SU-DHL-6 (cell line): ENCODE data around the gene UBR4.

Experiments
- H2AFZ ChIP-seq: fragments of 200-600 bp; sonication (generic); 2 replicates; pipeline ENCODE4 v1.6.1; 2014; ENCODE audit warnings: low read depth, mild to moderate bottlenecking, moderate library complexity, mixed read lengths, antibody characterized with exemption, low read length; ENCODE audit not compliant: severe bottlenecking
- H3F3A ChIP-seq: fragments of 200-600 bp; shearing (Covaris generic); 2 replicates; pipeline ENCODE4 v1.6.0; 2016; ENCODE audit warnings: antibody characterized with exemption, mild to moderate bottlenecking; ENCODE audit not compliant: insufficient read depth
- H3K27ac ChIP-seq: fragments of 200-600 bp; sonication (generic); 2 replicates; pipeline ENCODE4 v1.5.1; 2016; ENCODE audit warnings: low read depth, mild to moderate bottlenecking, low read length, moderate library complexity, mixed read lengths
- H3K27me3 ChIP-seq: fragments of 200-600 bp; sonication (generic), shearing (Covaris generic); 2 replicates; pipeline ENCODE4 v1.6.0; 2014; ENCODE audit warnings: mild to moderate bottlenecking, low read length
- H3K36me3 ChIP-seq: fragments of 200-600 bp; sonication (generic); 2 replicates; pipeline ENCODE4 v1.6.1; 2014; ENCODE audit warnings: mild to moderate bottlenecking, low read length, mixed read lengths
- H3K4me2 ChIP-seq: fragments of 300-600, 200-600 bp; shearing (Covaris generic), sonication (generic); 2 replicates; pipeline ENCODE4 v1.6.0; 2014; ENCODE audit warnings: low read length, low read depth, mild to moderate bottlenecking; ENCODE audit not compliant: poor library complexity, severe bottlenecking
- H3K4me3 ChIP-seq: fragments of 200-600 bp; sonication (generic); 2 replicates; pipeline ENCODE4 v1.5.1; 2014; ENCODE audit warnings: antibody characterized with exemption, low read length, mild to moderate bottlenecking, mixed read lengths; ENCODE audit not compliant: insufficient read depth, poor library complexity, severe bottlenecking
- H3K79me2 ChIP-seq: fragments of 200-600 bp; sonication (generic); 2 replicates; pipeline ENCODE4 v1.6.1; 2014; ENCODE audit warnings: mild to moderate bottlenecking, low read length, moderate library complexity; ENCODE audit not compliant: insufficient read depth
- H3K9ac ChIP-seq: fragments of 200-600 bp; sonication (generic); 2 replicates; pipeline ENCODE4 v1.7.0; 2014; ENCODE audit warnings: mild to moderate bottlenecking, low read length
- H3K9me2 ChIP-seq: fragments of 200-600 bp; sonication (generic); replicated peaks from 2 replicates; pipeline ENCODE4 v1.6.1; 2014; ENCODE audit warnings: low read length; ENCODE audit not compliant: insufficient read depth
- H3K9me3 ChIP-seq: fragments of 200-600 bp; sonication (generic); 2 replicates; pipeline ENCODE4 v1.6.1; 2014; ENCODE audit warnings: low read length, mixed read lengths; ENCODE audit not compliant: insufficient read depth
- H4K20me1 ChIP-seq: fragments of 200-600 bp; sonication (generic); 2 replicates; pipeline ENCODE4 v1.6.1; 2014; ENCODE audit warnings: low read depth, mild to moderate bottlenecking, antibody characterized with exemption, low read length, moderate library complexity, mixed read lengths
- EZH2phosphoT487 ChIP-seq: fragments of 200-600 bp; sonication (generic), shearing (Covaris generic); conservative IDR thresholded peaks from 2 replicates; pipeline ENCODE4 v1.6.1; 2018; ENCODE audit warnings: mild to moderate bottlenecking, antibody characterized with exemption, low read length, moderate library complexity, mixed read lengths
- TF ChIP-seq, protein P1 (sequence below): fragments of 200-600 bp; sonication (generic); IDR thresholded peaks from one replicate; pipeline ENCODE4 v1.5.1; 2017; ENCODE audit warnings: antibody characterized with exemption, mild to moderate bottlenecking, low read length, moderate library complexity; ENCODE audit not compliant: insufficient read depth, poor library complexity, severe bottlenecking

UBR4 gene

DNA sequence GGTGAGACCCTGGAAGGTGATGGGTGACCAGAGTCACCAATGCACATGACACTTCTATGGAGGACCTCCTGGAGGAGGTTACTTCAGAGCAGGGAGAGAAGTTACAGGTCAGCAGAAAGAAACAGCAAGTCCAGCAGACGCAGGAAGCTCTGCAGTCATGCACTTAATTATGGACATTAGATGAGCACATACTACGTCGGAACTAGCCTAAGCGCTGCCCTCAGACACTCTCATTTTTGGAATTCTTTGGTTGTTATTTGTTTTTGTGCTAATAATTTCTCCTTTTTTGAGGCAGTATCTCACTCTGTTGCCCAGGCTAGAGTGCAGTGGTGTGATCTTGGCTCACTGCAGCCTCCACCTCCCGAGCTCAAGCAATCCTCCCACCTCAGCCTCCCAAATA, 160.3 kb downstream of the UBR4 start:
- Histone ChIP-seq H2AFZ (no peak overlapping the region), H3K27me3 (no peaks in the 10 kb centered on the region)

GRCh38 chr1:19049128-19049768, 160.8 kb downstream of the UBR4 start:
- Histone ChIP-seq H3K27ac (no peak overlapping the region), H3K79me2 (no peaks in the 10 kb centered on the region), H2AFZ (no peak overlapping the region), H3K9me2 (no peaks in the 10 kb centered on the region), H3K4me2 (no peak overlapping the region), H4K20me1 (no peaks in the 10 kb centered on the region), H3K27me3 (no peaks in the 10 kb centered on the region), H3F3A (no peaks in the 10 kb centered on the region), H3K9me3 (no peaks in the 10 kb centered on the region), H3K4me3 (no peak overlapping the region), H3K9ac (no peak overlapping the region), H3K36me3 (no peaks in the 10 kb centered on the region)
- TF ChIP-seq EZH2phosphoT487, result no peak
- TF ChIP-seq, protein P1, sequence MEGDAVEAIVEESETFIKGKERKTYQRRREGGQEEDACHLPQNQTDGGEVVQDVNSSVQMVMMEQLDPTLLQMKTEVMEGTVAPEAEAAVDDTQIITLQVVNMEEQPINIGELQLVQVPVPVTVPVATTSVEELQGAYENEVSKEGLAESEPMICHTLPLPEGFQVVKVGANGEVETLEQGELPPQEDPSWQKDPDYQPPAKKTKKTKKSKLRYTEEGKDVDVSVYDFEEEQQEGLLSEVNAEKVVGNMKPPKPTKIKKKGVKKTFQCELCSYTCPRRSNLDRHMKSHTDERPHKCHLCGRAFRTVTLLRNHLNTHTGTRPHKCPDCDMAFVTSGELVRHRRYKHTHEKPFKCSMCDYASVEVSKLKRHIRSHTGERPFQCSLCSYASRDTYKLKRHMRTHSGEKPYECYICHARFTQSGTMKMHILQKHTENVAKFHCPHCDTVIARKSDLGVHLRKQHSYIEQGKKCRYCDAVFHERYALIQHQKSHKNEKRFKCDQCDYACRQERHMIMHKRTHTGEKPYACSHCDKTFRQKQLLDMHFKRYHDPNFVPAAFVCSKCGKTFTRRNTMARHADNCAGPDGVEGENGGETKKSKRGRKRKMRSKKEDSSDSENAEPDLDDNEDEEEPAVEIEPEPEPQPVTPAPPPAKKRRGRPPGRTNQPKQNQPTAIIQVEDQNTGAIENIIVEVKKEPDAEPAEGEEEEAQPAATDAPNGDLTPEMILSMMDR, result no peak

More for the DNA sequence above, 160.3 kb downstream of the UBR4 start:
- H3K9me2 ChIP-seq, result no peaks in the 10 kb centered on the region
- H4K20me1 ChIP-seq, result no peaks in the 10 kb centered on the region
- H3K4me2 ChIP-seq, result no peak overlapping the region
- no peak overlapping the region for H3K9ac ChIP-seq
- H3K27ac ChIP-seq, result no peak overlapping the region
- H3K36me3 ChIP-seq, result no peaks in the 10 kb centered on the region
- H3K4me3 ChIP-seq, result no peak overlapping the region
- no peaks in the 10 kb centered on the region for H3F3A ChIP-seq
- no peaks in the 10 kb centered on the region for H3K9me3 ChIP-seq
- TF ChIP-seq EZH2phosphoT487, result no peak
- no peaks in the 10 kb centered on the region for H3K79me2 ChIP-seq

DNA sequence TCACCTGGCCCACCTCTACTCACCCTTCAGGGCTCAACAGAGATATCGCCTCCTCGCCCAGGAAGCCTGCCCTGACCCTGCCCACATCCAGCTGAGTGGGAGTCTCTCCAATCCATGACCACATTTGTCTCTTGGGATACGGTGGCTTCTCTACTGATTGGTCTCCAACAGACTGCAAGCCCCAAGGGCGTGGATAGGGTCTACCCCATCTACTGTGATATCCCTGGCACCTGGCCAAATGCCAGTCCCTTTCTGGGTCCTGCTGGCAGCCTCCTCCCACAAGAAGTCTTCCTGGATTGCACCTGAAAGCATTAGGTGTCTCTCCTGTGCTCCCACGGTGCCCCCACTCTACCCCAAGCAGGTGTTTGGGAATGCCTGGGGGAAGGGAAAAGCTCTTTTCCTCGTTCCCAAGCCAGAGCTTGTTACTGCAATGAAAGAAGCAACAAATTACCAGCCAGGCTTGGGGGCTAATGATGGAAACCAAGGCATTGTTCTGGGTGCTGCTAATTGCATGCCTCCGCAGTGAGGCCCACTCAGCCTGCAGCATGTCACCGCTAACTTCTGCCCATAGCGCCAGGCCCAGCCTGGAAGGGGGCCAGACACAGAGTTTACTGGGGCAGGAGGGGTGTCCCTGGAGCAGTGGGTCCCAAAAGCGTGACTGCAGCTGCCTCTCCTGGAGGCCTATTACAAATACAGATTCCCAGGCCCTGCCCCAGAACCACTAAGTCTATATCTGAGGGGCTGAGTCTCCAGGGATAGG, 162.9 kb downstream of the UBR4 start:
- no peak overlapping the region for H2AFZ ChIP-seq
- no peaks in the 10 kb centered on the region for H3K9me2 ChIP-seq
- H3K9ac ChIP-seq, result no peak overlapping the region
- no peaks in the 10 kb centered on the region for H3K27me3 ChIP-seq
- H4K20me1 ChIP-seq, result no peaks in the 10 kb centered on the region
- H3K9me3 ChIP-seq, result no peaks in the 10 kb centered on the region
- no peaks in the 10 kb centered on the region for H3F3A ChIP-seq
- H3K4me2 ChIP-seq, result no peak overlapping the region
- TF ChIP-seq, protein P1, result no peak
- no peak for TF ChIP-seq EZH2phosphoT487
- no peaks in the 10 kb centered on the region for H3K36me3 ChIP-seq
- no peaks in the 10 kb centered on the region for H3K79me2 ChIP-seq
- H3K4me3 ChIP-seq, result no peak overlapping the region
- H3K27ac ChIP-seq, result no peak overlapping the region
